Measurements from ENCODE around the gene DPH1. TPM values are rescaled to one million over a fixed set of nuclear protein-coding genes. Genes with fewer than 3 reads are reported as not detected.

The DPH1 gene
- polyA plus RNA-seq, 2 of the 4 experiments (the other 2 are of a cell fraction), result 25.5 to 33.6 TPM

GRCh38 chr17:2042933-2043332 lies 13.0 kb downstream of the DPH1 start:
- H3K9me3 ChIP-seq, result no peaks in the 10 kb centered on the region
- CTCF ChIA-PET, result interaction anchor here (1.1 to 16.1 kb wide), 5 partner anchors 14 to 202 kb away, joined by 4 to 224 read pairs (median 28); partner anchors contain the start of genes DPH1, HIC1 and RTN4RL1
- peak overlapping the region; percentile 93 to 99 for H3K27ac ChIP-seq
- DNase-seq (ENCODE audit: low read depth in 1 of 2, low spot score in 1 of 2), result no peak
- no peak for FAIRE-seq
- POLR2A ChIA-PET, result no interaction called here
- no peak for ATAC-seq
- TF ChIP-seq FOXS1 (CRISPR knock-in tag; IDR thresholded peaks at IDR 0.05) (no peak), ZSCAN20 (CRISPR knock-in tag; IDR thresholded peaks at IDR 0.05) (no peak), POLR2AphosphoS2 (conservative IDR thresholded peaks at IDR 0.05; ENCODE audit: low read length) (no peak; the same call in 1 of the 2 replicates), KDM5A (IDR thresholded peaks at IDR 0.05) (no peak), TFCP2L1 (CRISPR knock-in tag; IDR thresholded peaks at IDR 0.05) (no peak), CHD2 (IDR thresholded peaks at IDR 0.05; ENCODE audit: low read length, partially characterized antibody) (no peak), RNF2 (IDR thresholded peaks at IDR 0.05; ENCODE audit: borderline replicate concordance, low read depth) (no peak), HOXA7 (CRISPR knock-in tag; IDR thresholded peaks at IDR 0.05) (no peak), TP53 (CRISPR knock-in tag; IDR thresholded peaks at IDR 0.05) (no peak), SMC3 (IDR thresholded peaks at IDR 0.05) (no peak), RARB (CRISPR knock-in tag; IDR thresholded peaks at IDR 0.05) (no peak), FOSL2 (IDR thresholded peaks at IDR 0.05) (no peak), FOSL2 (CRISPR knock-in tag; IDR thresholded peaks at IDR 0.05) (no peak), NPAS2 (CRISPR knock-in tag; IDR thresholded peaks at IDR 0.05; ENCODE audit: borderline replicate concordance) (no peak), EHMT2 (IDR thresholded peaks at IDR 0.05; ENCODE audit: low read depth) (no peak), HDAC2 (IDR thresholded peaks at IDR 0.05) (no peak)
- TF ChIP-seq, protein P1, sequence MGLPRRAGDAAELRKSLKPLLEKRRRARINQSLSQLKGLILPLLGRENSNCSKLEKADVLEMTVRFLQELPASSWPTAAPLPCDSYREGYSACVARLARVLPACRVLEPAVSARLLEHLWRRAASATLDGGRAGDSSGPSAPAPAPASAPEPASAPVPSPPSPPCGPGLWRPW (IDR thresholded peaks at IDR 0.05), result no peak
- peak overlapping the region; percentile 85 for H3K4me3 ChIP-seq
- H3K4me2 ChIP-seq, result peak overlapping the region; percentile 96
- peaks cover 24% of the 10 kb centered on the region for H3K4me1 ChIP-seq
- 93% methylated on average over 5 of the region's 5 CpGs for WGBS (ENCODE audit: missing lambda C conversion rate)

DNA sequence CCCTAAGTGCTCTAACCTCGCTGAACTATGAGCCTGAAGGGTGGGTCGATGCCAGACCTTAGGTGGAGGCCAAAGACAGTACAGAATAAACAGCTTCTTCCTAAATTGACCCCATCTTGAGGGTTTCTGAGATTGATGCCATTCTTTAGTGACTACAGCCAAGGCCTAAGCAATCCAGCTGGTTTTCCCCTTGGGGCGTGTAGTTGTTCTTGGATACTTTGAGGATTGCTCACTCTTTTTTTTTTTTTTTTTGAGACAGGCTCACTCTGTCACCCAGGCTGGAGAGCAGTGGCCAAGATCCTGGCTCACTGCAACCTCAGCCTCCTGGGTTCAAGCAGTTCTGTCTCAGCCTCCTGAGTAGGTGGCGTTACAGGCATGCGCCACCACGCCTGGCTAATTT lies 13.8 kb downstream of the DPH1 start:
- Histone ChIP-seq H3K4me2 (peak overlapping the region; percentile 96; the same call in 2 of the 3 replicates), H3K4me3 (no peak overlapping the region), H3K27ac (peak overlapping the region in 1 of 2 experiments; percentile 93; a peak in 1 of 6 replicates), H3K9me3 (no peaks in the 10 kb centered on the region), H3K4me1 (peaks cover 28% of the 10 kb centered on the region)
- ChIA-PET POLR2A (interaction anchor here (0.7 kb wide), 2 partner anchors 135 to 239 kb away, joined by 3 to 5 read pairs; no protein-coding TSS in a partner anchor), CTCF (interaction anchor here (0.7 to 16.1 kb wide), 5 partner anchors 13 to 202 kb away, joined by 4 to 224 read pairs (median 37); partner anchors contain the start of genes DPH1, HIC1 and RTN4RL1)
- FAIRE-seq (no peak), ATAC-seq (no peak), DNase-seq (ENCODE audit: low read depth in 1 of 2, low spot score in 1 of 2) (peak; percentile 50 to 52)
- TF ChIP-seq EHF (CRISPR knock-in tag; IDR thresholded peaks at IDR 0.05), result no peak
- TF ChIP-seq CHD4 (IDR thresholded peaks at IDR 0.05; ENCODE audit: borderline replicate concordance), result no peak
- TF ChIP-seq NPAS2 (CRISPR knock-in tag; IDR thresholded peaks at IDR 0.05; ENCODE audit: borderline replicate concordance), result no peak
- TF ChIP-seq JUNB (IDR thresholded peaks at IDR 0.05), result no peak
- no peak for TF ChIP-seq HDAC2 (IDR thresholded peaks at IDR 0.05)
- WGBS (ENCODE audit: missing lambda C conversion rate), result 72% methylated on average over 6 of the region's 6 CpGs

DNA sequence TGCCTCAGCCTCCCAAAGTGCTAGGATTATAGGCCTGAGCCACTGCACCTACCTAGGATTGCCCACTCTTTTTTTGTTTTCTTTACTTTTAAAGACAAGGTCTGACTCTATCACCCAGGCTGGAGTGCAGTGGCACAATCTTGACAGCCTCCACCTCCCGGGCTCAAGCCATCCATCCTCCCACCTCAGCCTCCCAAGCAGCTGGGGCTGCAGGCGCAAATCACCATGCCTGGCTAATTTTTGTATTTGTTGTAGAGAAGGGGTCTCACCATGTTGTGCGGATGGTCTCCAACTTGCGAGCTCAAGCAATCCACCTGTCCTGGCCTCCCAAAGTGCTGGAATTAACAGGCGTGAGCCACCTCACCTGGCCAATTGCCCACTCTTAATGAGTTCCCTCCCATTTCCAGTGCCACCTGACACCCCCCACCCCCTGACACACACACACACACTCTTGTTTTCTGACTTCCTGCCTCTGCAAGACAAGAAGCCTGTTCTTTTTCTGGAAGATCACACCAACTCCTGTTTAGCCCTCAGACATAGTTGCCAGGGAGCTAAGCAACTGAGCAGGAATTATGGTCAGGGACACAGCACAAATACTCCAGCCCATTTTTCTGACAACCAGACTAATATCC lies 14.4 kb downstream of the DPH1 start:
- 0 out of 2 replicates have a peak, but pooled peaks have one; percentile 5 for TF ChIP-seq POLR2A (IDR thresholded peaks at IDR 0.05; ENCODE audit: low read length)
- TF ChIP-seq, protein P2, sequence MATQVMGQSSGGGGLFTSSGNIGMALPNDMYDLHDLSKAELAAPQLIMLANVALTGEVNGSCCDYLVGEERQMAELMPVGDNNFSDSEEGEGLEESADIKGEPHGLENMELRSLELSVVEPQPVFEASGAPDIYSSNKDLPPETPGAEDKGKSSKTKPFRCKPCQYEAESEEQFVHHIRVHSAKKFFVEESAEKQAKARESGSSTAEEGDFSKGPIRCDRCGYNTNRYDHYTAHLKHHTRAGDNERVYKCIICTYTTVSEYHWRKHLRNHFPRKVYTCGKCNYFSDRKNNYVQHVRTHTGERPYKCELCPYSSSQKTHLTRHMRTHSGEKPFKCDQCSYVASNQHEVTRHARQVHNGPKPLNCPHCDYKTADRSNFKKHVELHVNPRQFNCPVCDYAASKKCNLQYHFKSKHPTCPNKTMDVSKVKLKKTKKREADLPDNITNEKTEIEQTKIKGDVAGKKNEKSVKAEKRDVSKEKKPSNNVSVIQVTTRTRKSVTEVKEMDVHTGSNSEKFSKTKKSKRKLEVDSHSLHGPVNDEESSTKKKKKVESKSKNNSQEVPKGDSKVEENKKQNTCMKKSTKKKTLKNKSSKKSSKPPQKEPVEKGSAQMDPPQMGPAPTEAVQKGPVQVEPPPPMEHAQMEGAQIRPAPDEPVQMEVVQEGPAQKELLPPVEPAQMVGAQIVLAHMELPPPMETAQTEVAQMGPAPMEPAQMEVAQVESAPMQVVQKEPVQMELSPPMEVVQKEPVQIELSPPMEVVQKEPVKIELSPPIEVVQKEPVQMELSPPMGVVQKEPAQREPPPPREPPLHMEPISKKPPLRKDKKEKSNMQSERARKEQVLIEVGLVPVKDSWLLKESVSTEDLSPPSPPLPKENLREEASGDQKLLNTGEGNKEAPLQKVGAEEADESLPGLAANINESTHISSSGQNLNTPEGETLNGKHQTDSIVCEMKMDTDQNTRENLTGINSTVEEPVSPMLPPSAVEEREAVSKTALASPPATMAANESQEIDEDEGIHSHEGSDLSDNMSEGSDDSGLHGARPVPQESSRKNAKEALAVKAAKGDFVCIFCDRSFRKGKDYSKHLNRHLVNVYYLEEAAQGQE (IDR thresholded peaks at IDR 0.05), result no peak
- Histone ChIP-seq H3K4me2 (no peak overlapping the region), H3K4me1 (peaks cover 31% of the 10 kb centered on the region), H3K4me3 (no peak overlapping the region), H3K27ac (no peak overlapping the region), H3K9me3 (no peaks in the 10 kb centered on the region)
- WGBS (ENCODE audit: missing lambda C conversion rate), result 88% methylated on average over 5 of the region's 5 CpGs
- ATAC-seq (no peak), FAIRE-seq (no peak), DNase-seq (ENCODE audit: low read depth in 1 of 2, low spot score in 1 of 2) (no peak)
- CTCF ChIA-PET, result interaction anchor here (1.1 to 16.1 kb wide), 5 partner anchors 13 to 201 kb away, joined by 4 to 224 read pairs (median 37); partner anchors contain the start of genes DPH1, HIC1 and RTN4RL1
- POLR2A ChIA-PET, result interaction anchor here (0.7 to 1.2 kb wide), 2 partner anchors 136 to 328 kb away, joined by 3 read pairs; no protein-coding TSS in a partner anchor

Data from A549 (cell line).